ENCODE measurements around the gene FAM24A. TPM values are rescaled to one million over a fixed set of nuclear protein-coding genes. Genes with fewer than 3 reads are reported as not detected.

The FAM24A gene
- total and polyA plus RNA-seq, 10 of the 15 experiments (the other 5 are each of a cell fraction or from before 2014, with no cell fraction given), result not detected

- no peak for TF ChIP-seq ZNF687 (IDR thresholded peaks at IDR 0.05)
Observed at GRCh38 chr10:122876467-122876855, 33.9 kb upstream of the FAM24A start (continued).

- H3K9ac ChIP-seq (ENCODE audit: control insufficient read depth, insufficient read depth, low read length), result no peak overlapping the region
- ATAC-seq, result no peak
- no TSS peak for BruUV-seq (replicated peaks)
- intact Hi-C loops (cut with micrococcal nuclease; ENCODE audit: unreplicated experiment) (loop anchor here (5.0 kb wide), 1 partner anchor 75 kb away; the partner anchor contains the start of gene C10orf88), in situ Hi-C loops (cut with MboI) (no loop called here)
- 0 out of 2 replicates have a peak overlapping the region, but pooled peaks have one; percentile 82 for H3K4me3 ChIP-seq
- H3K27me3 ChIP-seq (replicated peaks in 1 of 2; ENCODE audit: control insufficient read depth in 2 of 2, insufficient read depth in 2 of 2, low read length in 1 of 2), result no peaks in the 10 kb centered on the region
- H3K4me2 ChIP-seq (ENCODE audit: control insufficient read depth, insufficient read depth), result peak overlapping the region; percentile 50
- H3K27ac ChIP-seq (ENCODE audit: control insufficient read depth, insufficient read depth), result no peak overlapping the region
- H3K36me3 ChIP-seq (ENCODE audit: control insufficient read depth in 2 of 2, insufficient read depth in 2 of 2, low read length in 1 of 2), result no peaks in the 10 kb centered on the region
- DNase-seq (ENCODE audit: low read depth, low spot score), result no peak
- no peak for TF ChIP-seq CTCF (IDR thresholded peaks at IDR 0.05 in 2 of 3, conservative IDR thresholded peaks at IDR 0.05 in 1 of 3; ENCODE audit: control insufficient read depth in 2 of 3, extremely low read depth in 1 of 3, insufficient read depth in 1 of 3, low read depth in 3 of 3, low read length in 3 of 3)
- no peak for FAIRE-seq
- ChIA-PET CTCF (interaction anchor here (1.2 kb wide), 1 partner anchor 103 kb away, joined by 3 read pairs; the partner anchor contains the start of gene PSTK), SMC1A (ENCODE audit: uncharacterized antibody, unreplicated experiment) (interaction anchor here (0.7 to 1.3 kb wide), 2 partner anchors 14 to 17 kb away, joined by 3 to 5 read pairs; no protein-coding TSS in a partner anchor), POLR2A (interaction anchor here (0.7 kb wide), 1 partner anchor 130 kb away, joined by 3 read pairs; no protein-coding TSS in a partner anchor), RAD21 (ENCODE audit: unreplicated experiment) (no interaction called here)
- WGBS (ENCODE audit: insufficient coverage, insufficient replicate concordance, low lambda C conversion rate, missing lambda C conversion rate), result 0% methylated on average over 1 of the region's 1 CpG
- H2AFZ ChIP-seq (ENCODE audit: control insufficient read depth, low read depth, low read length), result no peak overlapping the region
- no peaks in the 10 kb centered on the region for H4K20me1 ChIP-seq (ENCODE audit: control insufficient read depth, insufficient read depth)
- H3K9me3 ChIP-seq (replicated peaks; ENCODE audit: control insufficient read depth, insufficient read depth, low read length), result no peaks in the 10 kb centered on the region; the same call in 2 of the 3 replicates
- H3K4me1 ChIP-seq (ENCODE audit: control insufficient read depth, insufficient read depth, low read length), result no peaks in the 10 kb centered on the region; the same call in 1 of the 2 replicates
- peaks cover 31% of the 10 kb centered on the region for H3K79me2 ChIP-seq (ENCODE audit: control insufficient read depth, insufficient read depth, low read length)
Observed at GRCh38 chr10:122877264-122877663, 33.1 kb upstream of the FAM24A start.
